Ovary (tissue), 9 donors: ENCODE measurements around the gene PRKCH. TPM values are rescaled to one million over a fixed set of nuclear protein-coding genes. Genes with fewer than 3 reads are reported as not detected.

Source experiments
- DNase-seq, 5 donors: peaks; one replicate each; pipeline ENCODE4 v3.0.0-alpha.2; 2019 to 2020
- H3K27ac ChIP-seq, 2 donors: fragments of 200-600 bp; one replicate each; pipeline versions ENCODE4 v1.5.1 to v1.8.0; 2019 to 2022
- H3K27me3 ChIP-seq: fragments of 200-600 bp; one replicate; pipeline ENCODE4 v1.8.0; 2022
- H3K36me3 ChIP-seq: fragments of 200-600 bp; sonication (generic); one replicate; pipeline ENCODE4 v1.5.1; 2019
- H3K4me1 ChIP-seq: one replicate; pipeline ENCODE4 v1.8.1; 2013; ENCODE audit warnings: mild to moderate bottlenecking, moderate library complexity; ENCODE audit not compliant: insufficient read depth
- H3K4me3 ChIP-seq: fragments of 200-600 bp; sonication (generic); one replicate; pipeline ENCODE4 v1.5.1; 2017
- H3K9me3 ChIP-seq, 2 donors: fragments of 200-600 bp in 1 of 2; sonication (generic) in 1 of 2; one replicate each; pipeline versions ENCODE4 v1.5.1 to v1.8.1; 2013 to 2019; ENCODE audit warnings: mild to moderate bottlenecking in 1 of 2, moderate library complexity in 1 of 2
- CTCF ChIP-seq, 3 donors: fragments of 450-650 bp in 2 of 3; fragments of 200-600 bp in 1 of 3; IDR thresholded peaks; one replicate each; pipeline versions ENCODE4 v1.5.1 to v1.8.0; 2016 to 2022; ENCODE audit warnings: antibody characterized with exemption in 3 of 3, mild to moderate bottlenecking in 1 of 3
- EP300 ChIP-seq: sonication (generic); formaldehyde crosslinking; IDR thresholded peaks from one replicate; pipeline ENCODE4 v1.6.1; 2017; ENCODE audit warnings: antibody characterized with exemption
- POLR2A ChIP-seq: fragments of 450-650 bp; IDR thresholded peaks from one replicate; pipeline ENCODE4 v1.6.1; 2017; ENCODE audit warnings: antibody characterized with exemption, mild to moderate bottlenecking, moderate library complexity
- WGBS, 3 donors: extraction: QIAGEN DNeasy Blood & Tissue Kit in 1 of 3; methylation state at CpG; one replicate each; pipeline versions ENCODE4 v1.1.5 to v1.1.7; 2013 to 2017; 5-methylcytosine and 5-hydroxymethylcytosine counted together
- intact Hi-C, 4 donors: fragments of 100-400 bp; cut with DNase I; formaldehyde crosslinking; loops; one replicate each; pipeline versions ENCODE4 v1.11.0 to v1.15.1; 2022 to 2023
- polyA plus RNA-seq, 2 donors: library from polyadenylated mRNA; stranded (reverse); fragments of 200-250 nt in 1 of 2; fragments of 350-450 nt in 1 of 2; fragmentation: Illumina TruSeq in 1 of 2; extraction: RNeasy Lipid Tissue Mini Kit (QIAGEN cat#74804) in 1 of 2; gene quantifications; one replicate each; pipeline ENCODE4 v1.2.3, GENCODE V29; 2013 to 2014
- total RNA-seq, 7 donors: library from RNA; depleted of rRNA in 2 of 7; stranded (reverse); fragments of >200 nt in 2 of 7; fragmentation: NEBNext Ultra II Directional in 3 of 7; extraction: Animal tissue kit (Norgen Biotek cat#: 25700) in 3 of 7; gene quantifications; one replicate each; pipeline versions ENCODE4 v1.1.0 to v1.2.4, GENCODE V29; 2016 to 2023
- donor health status: DM: no; HTN: no; CAD: no; lungs with moderate emphysema.
- donor health status: DM: no; HTN: no; CAD: no.
- donor health status: Bipolar disorder and iron deficiency.
- donor health status: DM: yes; HTN: yes; CAD: no.
- donor health status: DM: no; HTN: no; CAD: no.
- donor health status: DM: yes; HTN: yes; CAD: no.

PRKCH gene
- total and polyA plus RNA-seq, 9 donors: 8.4 to 47.6 (median 15.9) TPM

GRCh38 chr14:61581340-61581739, 260.0 kb downstream of the PRKCH start:
- H3K27ac ChIP-seq: no peak overlapping the region
- H3K9me3 ChIP-seq: no peaks in the 10 kb centered on the region
- no peak for DNase-seq
- TF ChIP-seq POLR2A: no peak
- no peak for TF ChIP-seq CTCF (IDR thresholded peaks at IDR 0.05)
- TF ChIP-seq EP300: no peak
- WGBS, 3 donors: 56 to 62% (median 62%) methylated on average over 1 of the region's 1 CpG
- no peaks in the 10 kb centered on the region for H3K27me3 ChIP-seq
- intact Hi-C loops: no loop called here
- no peaks in the 10 kb centered on the region for H3K4me1 ChIP-seq
- no peak overlapping the region for H3K4me3 ChIP-seq
- no peaks in the 10 kb centered on the region for H3K36me3 ChIP-seq

- DNase-seq: no peak
- H3K36me3 ChIP-seq: no peaks in the 10 kb centered on the region
- H3K27ac ChIP-seq: no peak overlapping the region
- H3K27me3 ChIP-seq: no peaks in the 10 kb centered on the region
- H3K9me3 ChIP-seq: no peaks in the 10 kb centered on the region
- TF ChIP-seq CTCF (IDR thresholded peaks at IDR 0.05) (no peak), EP300 (no peak), POLR2A (no peak)
- H3K4me3 ChIP-seq: no peak overlapping the region
- WGBS, 3 donors: 93 to 95% (median 95%) methylated on average over 3 of the region's 3 CpGs
- intact Hi-C loops: no loop called here
- peaks cover 2% of the 10 kb centered on the region for H3K4me1 ChIP-seq
Measured at GRCh38 chr14:61581955-61582615, 260.7 kb downstream of the PRKCH start.

GRCh38 chr14:61582815-61583214, 261.4 kb downstream of the PRKCH start:
- Histone ChIP-seq H3K27ac (no peak overlapping the region), H3K4me3 (no peak overlapping the region), H3K27me3 (no peaks in the 10 kb centered on the region), H3K9me3 (no peaks in the 10 kb centered on the region), H3K36me3 (no peaks in the 10 kb centered on the region), H3K4me1 (peaks cover 2% of the 10 kb centered on the region)
- no peak for DNase-seq
- WGBS, 3 donors: 79 to 92% (median 88%) methylated on average over 2 of the region's 2 CpGs
- no peak for TF ChIP-seq EP300
- no peak for TF ChIP-seq CTCF (IDR thresholded peaks at IDR 0.05)
- no peak for TF ChIP-seq POLR2A
- intact Hi-C loops: no loop called here

- intact Hi-C loops: no loop called here
Measured at GRCh38 chr14:61584331-61584741, 263.0 kb downstream of the PRKCH start.

More at GRCh38 chr14:61584331-61584741, 263.0 kb downstream of the PRKCH start:
- TF ChIP-seq EP300 (no peak), CTCF (IDR thresholded peaks at IDR 0.05) (no peak), POLR2A (no peak)
- H3K27ac ChIP-seq: no peak overlapping the region
- no peak overlapping the region for H3K4me3 ChIP-seq
- WGBS, 3 donors: 78 to 85% (median 82%) methylated on average over 3 of the region's 3 CpGs
- H3K4me1 ChIP-seq: peaks cover 3% of the 10 kb centered on the region
- no peaks in the 10 kb centered on the region for H3K36me3 ChIP-seq
- DNase-seq: no peak
- H3K9me3 ChIP-seq: no peaks in the 10 kb centered on the region
- H3K27me3 ChIP-seq: no peaks in the 10 kb centered on the region
